Measurements from ENCODE around the gene USPL1. TPM values are rescaled to one million over a fixed set of nuclear protein-coding genes. Genes with fewer than 3 reads are reported as not detected.

The USPL1 gene
- total RNA-seq, 2 experiments from 2014 or later, result 16.1 to 16.9 TPM

Other genes with a start within 250 kb of the USPL1 start
- gene UBE2L5, start 195.4 kb upstream of the USPL1 start, total RNA-seq, result not detected
- gene HMGB1, start 152.0 kb upstream of the USPL1 start, total RNA-seq, result 100 to 1,000 TPM; 743 to 745 TPM
- gene ALOX5AP, start 117.6 kb downstream of the USPL1 start, total RNA-seq, result 10 to 100 TPM; 33.4 to 34.1 TPM

Measured in activated CD8-positive, alpha-beta memory T cell treated with anti-CD3 and anti-CD28 coated beads for 36 hours (primary cell).